HEK293 (cell line): ENCODE results near the gene TOM1L2.

Source experiments
- CTCF ChIA-PET: fragments of 350-600 bp; formaldehyde crosslinking; extraction: SDS; loops from one replicate; lab custom pipeline; 2021; ENCODE audit warnings: antibody characterized with exemption; lab: Yijun Ruan, JAX
- POLR2A ChIA-PET: fragments of 300-600 bp; formaldehyde crosslinking; extraction: SDS; loops from one replicate; lab custom pipeline; 2020; ENCODE audit warnings: antibody characterized with exemption, inconsistent platforms; lab: Yijun Ruan, JAX
- H3K27ac ChIP-seq: fragments of 200-500 bp; sonication (Bioruptor generic); 2 replicates; pipeline ENCODE4 v1.5.1; 2014; ENCODE audit warnings: low read depth, low read length, control low read depth, inconsistent platforms; ENCODE audit errors: extremely low read depth
- H3K36me3 ChIP-seq, 2 experiments: fragments of 200-500 bp in 1 of 2; sonication (Bioruptor generic) in 1 of 2; 1 replicate in 1 of 2; 2 replicates in 1 of 2; pipeline ENCODE4 v1.5.1; 2014 to 2017; ENCODE audit warnings: inconsistent platforms in 2 of 2, low read length in 2 of 2; ENCODE audit not compliant: control insufficient read depth in 2 of 2, insufficient read depth in 1 of 2
- H3K4me1 ChIP-seq: fragments of 200-500 bp; sonication (Bioruptor generic); 2 replicates; pipeline ENCODE4 v1.5.1; 2014; ENCODE audit warnings: mild to moderate bottlenecking, low read length, inconsistent platforms; ENCODE audit not compliant: control insufficient read depth, insufficient read depth
- H3K4me3 ChIP-seq: 2 replicates; pipeline ENCODE4 v1.5.1; 2011; ENCODE audit warnings: low read depth, mild to moderate bottlenecking, control low read depth, low read length, moderate library complexity
- H3K9me3 ChIP-seq: fragments of 200-500 bp; sonication (Bioruptor generic); 2 replicates; pipeline ENCODE4 v1.5.1; 2014; ENCODE audit warnings: low read depth, low read length, inconsistent platforms; ENCODE audit not compliant: control insufficient read depth, insufficient read depth
- HOXD13 ChIP-seq: sonication (generic); formaldehyde crosslinking; IDR thresholded peaks from 2 replicates; pipeline ENCODE4 v1.8.0; 2022; ENCODE audit warnings: missing genetic modification reagents, borderline replicate concordance
- KLF10 ChIP-seq: fragments of 450-650 bp; IDR thresholded peaks from 2 replicates; pipeline ENCODE4 v1.5.1; 2018; ENCODE audit warnings: missing biosample characterization, mild to moderate bottlenecking, missing genetic modification characterization
- OVOL3 ChIP-seq: fragments of 450-650 bp; formaldehyde crosslinking; IDR thresholded peaks from 2 replicates; pipeline ENCODE4 v1.5.1; 2016; ENCODE audit warnings: missing biosample characterization, missing genetic modification characterization
- PATZ1 ChIP-seq: fragments of 450-650 bp; formaldehyde crosslinking; IDR thresholded peaks from 2 replicates; pipeline ENCODE4 v1.5.1; 2016; ENCODE audit warnings: missing biosample characterization, missing genetic modification characterization
- PRDM10 ChIP-seq: fragments of 450-650 bp; formaldehyde crosslinking; IDR thresholded peaks from 2 replicates; pipeline ENCODE4 v1.5.1; 2016; ENCODE audit warnings: missing biosample characterization, missing genetic modification characterization
- ZBTB17 ChIP-seq: fragments of 450-650 bp; formaldehyde crosslinking; IDR thresholded peaks from 2 replicates; pipeline ENCODE4 v1.5.1; 2016; ENCODE audit warnings: missing biosample characterization, missing genetic modification characterization
- ZEB2 ChIP-seq: fragments of 450-650 bp; formaldehyde crosslinking; IDR thresholded peaks from 2 replicates; pipeline ENCODE4 v1.5.1; 2016; ENCODE audit warnings: missing biosample characterization, missing genetic modification characterization
- ZNF148 ChIP-seq: fragments of 450-650 bp; formaldehyde crosslinking; IDR thresholded peaks from 2 replicates; pipeline ENCODE4 v1.5.0; 2017; ENCODE audit warnings: missing biosample characterization, missing genetic modification characterization, borderline replicate concordance
- ZNF157 ChIP-seq: fragments of 450-650 bp; formaldehyde crosslinking; IDR thresholded peaks from 2 replicates; pipeline ENCODE4 v1.5.1; 2016; ENCODE audit warnings: missing biosample characterization, missing genetic modification characterization
- ZNF341 ChIP-seq: fragments of 450-650 bp; formaldehyde crosslinking; IDR thresholded peaks from 2 replicates; pipeline ENCODE4; 2016; ENCODE audit warnings: low read depth, missing biosample characterization, missing genetic modification characterization
- ZNF449 ChIP-seq: fragments of 450-650 bp; formaldehyde crosslinking; IDR thresholded peaks from 2 replicates; pipeline ENCODE4 v1.5.1; 2017; ENCODE audit warnings: missing biosample characterization, mild to moderate bottlenecking, missing genetic modification characterization, moderate library complexity
- ZNF510 ChIP-seq: fragments of 450-650 bp; formaldehyde crosslinking; IDR thresholded peaks from 2 replicates; pipeline ENCODE4 v1.5.1; 2018; ENCODE audit warnings: mild to moderate bottlenecking, missing genetic modification characterization, missing biosample characterization; ENCODE audit not compliant: insufficient replicate concordance
- ZNF529 ChIP-seq: fragments of 450-650 bp; formaldehyde crosslinking; IDR thresholded peaks from 2 replicates; pipeline ENCODE4 v1.5.1; 2017; ENCODE audit warnings: missing genetic modification characterization, missing biosample characterization; ENCODE audit not compliant: insufficient replicate concordance
- ZNF610 ChIP-seq: fragments of 450-650 bp; formaldehyde crosslinking; IDR thresholded peaks from 2 replicates; pipeline ENCODE4 v1.5.1; 2016; ENCODE audit warnings: missing biosample characterization, missing genetic modification characterization, borderline replicate concordance
- ZNF658 ChIP-seq: fragments of 450-650 bp; formaldehyde crosslinking; IDR thresholded peaks from 2 replicates; pipeline ENCODE4; 2016; ENCODE audit warnings: missing biosample characterization, missing genetic modification characterization
- ZSCAN30 ChIP-seq: fragments of 450-650 bp; IDR thresholded peaks from 2 replicates; pipeline ENCODE4 v1.5.1; 2018; ENCODE audit warnings: missing biosample characterization, mild to moderate bottlenecking, missing genetic modification characterization, moderate library complexity
- TF ChIP-seq, protein P1 (sequence below): fragments of 450-650 bp; formaldehyde crosslinking; IDR thresholded peaks from 2 replicates; pipeline ENCODE4 v1.5.1; 2016; ENCODE audit warnings: missing biosample characterization, missing genetic modification characterization, borderline replicate concordance
- TF ChIP-seq, protein P2 (sequence below): fragments of 450-650 bp; formaldehyde crosslinking; IDR thresholded peaks from 2 replicates; pipeline ENCODE4 v1.5.1; 2016; ENCODE audit warnings: missing biosample characterization, missing genetic modification characterization, low read depth
- TF ChIP-seq, protein P3 (sequence below): fragments of 450-650 bp; IDR thresholded peaks from 2 replicates; pipeline ENCODE4 v1.5.1; 2018; ENCODE audit warnings: missing biosample characterization, mild to moderate bottlenecking, missing genetic modification characterization

Gene TOM1L2

DNA sequence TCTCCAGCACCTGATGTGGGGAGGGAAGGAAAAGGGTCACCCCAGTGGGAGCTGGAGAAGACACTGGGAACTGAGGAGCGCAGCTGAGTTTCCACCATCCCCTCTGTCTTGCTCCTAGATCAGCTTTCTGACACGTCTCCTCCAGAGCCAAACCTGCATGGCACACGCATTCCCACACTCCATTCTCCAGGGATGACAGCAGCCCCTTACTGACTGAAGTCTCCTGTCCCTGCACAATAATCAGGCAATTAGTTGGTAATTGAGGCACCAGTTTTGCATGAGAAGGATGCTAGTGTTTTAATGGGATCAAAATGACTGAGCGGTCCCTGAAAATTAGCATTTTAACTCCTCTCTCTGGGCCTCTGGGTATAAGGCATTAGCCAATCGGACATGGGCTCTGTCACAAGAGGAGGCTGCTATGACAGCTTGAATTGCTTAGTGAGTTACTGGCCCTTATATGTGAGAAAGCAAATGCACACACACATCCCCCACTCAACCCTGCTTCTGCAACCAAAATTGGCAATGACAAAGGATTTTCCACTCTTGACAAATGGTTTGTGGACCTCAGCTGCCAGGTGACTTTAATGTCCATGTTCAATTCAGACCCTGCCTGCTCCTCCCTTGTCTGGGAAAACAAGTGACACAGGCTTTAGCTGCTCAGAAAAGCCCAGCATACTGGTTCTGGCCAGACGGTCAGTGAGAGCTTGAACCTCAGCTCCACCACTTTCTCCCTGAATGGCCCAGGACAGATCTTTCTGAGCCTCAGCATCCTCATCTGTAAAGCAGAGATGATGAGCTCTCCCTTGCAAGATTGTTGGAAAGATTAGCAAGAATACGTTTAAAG lies 78.2 kb downstream of the TOM1L2 start (continued):
- TF ChIP-seq ZNF510 = no peak
- TF ChIP-seq ZNF341 (tag by site-specific recombination) = no peak
- TF ChIP-seq ZBTB17 (tag by site-specific recombination) = no peak
- TF ChIP-seq ZNF449 (tag by site-specific recombination) = no peak
- TF ChIP-seq OVOL3 (tag by site-specific recombination) = no peak

- CTCF ChIA-PET = interaction anchor here (2.4 to 5.9 kb wide), 4 partner anchors 16 to 141 kb away, joined by 7 to 121 read pairs (median 44); no protein-coding TSS in a partner anchor
- no peaks in the 10 kb centered on the region for H3K9me3 ChIP-seq
- no peak overlapping the region for H3K4me3 ChIP-seq
- H3K36me3 ChIP-seq = peaks cover 3 to 41% of the 10 kb centered on the region in 2 experiments; a peak in 1 of 3 replicates
- TF ChIP-seq ZSCAN30 (no peak), ZNF610 (no peak), KLF10 (tag by site-specific recombination) (no peak), ZNF148 (tag by site-specific recombination) (no peak), PATZ1 (no peak), ZNF529 (no peak), ZNF658 (tag by site-specific recombination) (no peak), ZNF157 (tag by site-specific recombination) (no peak), PRDM10 (tag by site-specific recombination) (no peak), HOXD13 (no peak), ZEB2 (no peak)
- TF ChIP-seq, protein P1, sequence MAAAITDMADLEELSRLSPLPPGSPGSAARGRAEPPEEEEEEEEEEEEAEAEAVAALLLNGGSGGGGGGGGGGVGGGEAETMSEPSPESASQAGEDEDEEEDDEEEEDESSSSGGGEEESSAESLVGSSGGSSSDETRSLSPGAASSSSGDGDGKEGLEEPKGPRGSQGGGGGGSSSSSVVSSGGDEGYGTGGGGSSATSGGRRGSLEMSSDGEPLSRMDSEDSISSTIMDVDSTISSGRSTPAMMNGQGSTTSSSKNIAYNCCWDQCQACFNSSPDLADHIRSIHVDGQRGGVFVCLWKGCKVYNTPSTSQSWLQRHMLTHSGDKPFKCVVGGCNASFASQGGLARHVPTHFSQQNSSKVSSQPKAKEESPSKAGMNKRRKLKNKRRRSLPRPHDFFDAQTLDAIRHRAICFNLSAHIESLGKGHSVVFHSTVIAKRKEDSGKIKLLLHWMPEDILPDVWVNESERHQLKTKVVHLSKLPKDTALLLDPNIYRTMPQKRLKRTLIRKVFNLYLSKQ (tag by site-specific recombination) = no peak
- TF ChIP-seq, protein P2, sequence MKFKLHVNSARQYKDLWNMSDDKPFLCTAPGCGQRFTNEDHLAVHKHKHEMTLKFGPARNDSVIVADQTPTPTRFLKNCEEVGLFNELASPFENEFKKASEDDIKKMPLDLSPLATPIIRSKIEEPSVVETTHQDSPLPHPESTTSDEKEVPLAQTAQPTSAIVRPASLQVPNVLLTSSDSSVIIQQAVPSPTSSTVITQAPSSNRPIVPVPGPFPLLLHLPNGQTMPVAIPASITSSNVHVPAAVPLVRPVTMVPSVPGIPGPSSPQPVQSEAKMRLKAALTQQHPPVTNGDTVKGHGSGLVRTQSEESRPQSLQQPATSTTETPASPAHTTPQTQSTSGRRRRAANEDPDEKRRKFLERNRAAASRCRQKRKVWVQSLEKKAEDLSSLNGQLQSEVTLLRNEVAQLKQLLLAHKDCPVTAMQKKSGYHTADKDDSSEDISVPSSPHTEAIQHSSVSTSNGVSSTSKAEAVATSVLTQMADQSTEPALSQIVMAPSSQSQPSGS (tag by site-specific recombination) = no peak
- TF ChIP-seq, protein P3, sequence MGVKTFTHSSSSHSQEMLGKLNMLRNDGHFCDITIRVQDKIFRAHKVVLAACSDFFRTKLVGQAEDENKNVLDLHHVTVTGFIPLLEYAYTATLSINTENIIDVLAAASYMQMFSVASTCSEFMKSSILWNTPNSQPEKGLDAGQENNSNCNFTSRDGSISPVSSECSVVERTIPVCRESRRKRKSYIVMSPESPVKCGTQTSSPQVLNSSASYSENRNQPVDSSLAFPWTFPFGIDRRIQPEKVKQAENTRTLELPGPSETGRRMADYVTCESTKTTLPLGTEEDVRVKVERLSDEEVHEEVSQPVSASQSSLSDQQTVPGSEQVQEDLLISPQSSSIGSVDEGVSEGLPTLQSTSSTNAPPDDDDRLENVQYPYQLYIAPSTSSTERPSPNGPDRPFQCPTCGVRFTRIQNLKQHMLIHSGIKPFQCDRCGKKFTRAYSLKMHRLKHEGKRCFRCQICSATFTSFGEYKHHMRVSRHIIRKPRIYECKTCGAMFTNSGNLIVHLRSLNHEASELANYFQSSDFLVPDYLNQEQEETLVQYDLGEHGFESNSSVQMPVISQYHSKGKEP = no peak
- H3K4me1 ChIP-seq = no peaks in the 10 kb centered on the region
- H3K27ac ChIP-seq = no peak overlapping the region
- POLR2A ChIA-PET = no interaction called here
Observed at GRCh38 chr17:17892731-17893130, 79.5 kb downstream of the TOM1L2 start.
